Stomach (tissue), 9 donors: ENCODE results near the gene SORCS3. TPM values are rescaled to one million over a fixed set of nuclear protein-coding genes. Genes with fewer than 3 reads are reported as not detected.

ENCODE experiments used
- DNase-seq, 2 donors: peaks; one replicate each; pipeline versions ENCODE4 v3.0.0 to v3.0.0-alpha.2; 2013 to 2019
- H3K27ac ChIP-seq, 5 donors: fragments of 200-600 bp in 4 of 5; sonication (generic) in 4 of 5; one replicate each; pipeline ENCODE4 v1.5.1; 2013 to 2019; ENCODE audit warnings: mild to moderate bottlenecking in 1 of 5, moderate library complexity in 1 of 5
- H3K27me3 ChIP-seq, 3 donors: fragments of 200-600 bp; sonication (generic); one replicate each; pipeline ENCODE4 v1.5.1; 2017 to 2019; ENCODE audit warnings: mixed run types in 1 of 3
- H3K36me3 ChIP-seq, 4 donors: fragments of 200-600 bp; sonication (generic); 1 replicate in 3 of 4; 2 replicates in 1 of 4; pipeline ENCODE4 v1.5.1; 2016 to 2019
- H3K4me1 ChIP-seq, 4 donors: fragments of 200-600 bp; sonication (generic); one replicate each; pipeline ENCODE4 v1.5.1; 2016 to 2019
- H3K4me3 ChIP-seq, 4 donors: fragments of 200-600 bp; sonication (generic) in 3 of 4; one replicate each; pipeline ENCODE4 v1.5.1; 2016 to 2019; ENCODE audit warnings: mild to moderate bottlenecking in 1 of 4
- H3K9me3 ChIP-seq, 4 donors: fragments of 200-600 bp; sonication (generic); one replicate each; pipeline ENCODE4 v1.5.1; 2016 to 2019
- EP300 ChIP-seq: sonication (generic); formaldehyde crosslinking; IDR thresholded peaks from one replicate; pipeline ENCODE4 v1.6.1; 2017; ENCODE audit warnings: antibody characterized with exemption
- POLR2A ChIP-seq, 4 donors: fragments of 450-650 bp; IDR thresholded peaks; one replicate each; pipeline ENCODE4 v1.6.1; 2016; ENCODE audit warnings: antibody characterized with exemption in 4 of 4, control low read depth in 2 of 4, mild to moderate bottlenecking in 1 of 4, moderate library complexity in 1 of 4
- POLR2AphosphoS5 ChIP-seq, 3 donors: sonication (generic); formaldehyde crosslinking; IDR thresholded peaks; one replicate each; pipeline ENCODE4 v1.6.1; 2016; ENCODE audit warnings: antibody characterized with exemption in 3 of 3
- WGBS, 5 donors: extraction: QIAGEN DNeasy Blood & Tissue Kit in 3 of 5; methylation state at CpG; one replicate each; pipeline versions ENCODE4 v1.1.5 to v1.1.7; 2013 to 2018; 5-methylcytosine and 5-hydroxymethylcytosine counted together
- intact Hi-C: fragments of 100-400 bp; cut with DNase I; formaldehyde crosslinking; loops from one replicate; pipeline ENCODE4 v1.15.1; 2023; ENCODE audit warnings: low total_unique reads
- polyA plus RNA-seq, 3 donors: library from polyadenylated mRNA; stranded (reverse); fragments of 200-250 nt; gene quantifications; one replicate each; pipeline ENCODE4 v1.2.3, GENCODE V29; 2013
- total RNA-seq, 5 donors: library from RNA; depleted of rRNA; stranded (reverse); fragments of >200 nt; gene quantifications; one replicate each; pipeline versions ENCODE4 v1.1.0 to v1.2.3, GENCODE V29; 2014 to 2016
- TF ChIP-seq, protein P1 (sequence below), 7 experiments: fragments of 450-650 bp in 4 of 7; fragments of 200-600 bp in 3 of 7; sonication (generic) in 3 of 7; IDR thresholded peaks; one replicate each; pipeline ENCODE4 v1.5.1; 2016 to 2019; ENCODE audit warnings: antibody characterized with exemption in 7 of 7, control low read depth in 2 of 7, mild to moderate bottlenecking in 1 of 7
- donor health status: healthy with polysubstance abuse.
- donor health status: Bipolar disorder and iron deficiency.
- donor health status: healthy.

The SORCS3 gene
- total and polyA plus RNA-seq, 8 donors = 0.06 to 2.6 (median 0.20) TPM; not detected in 4

DNA sequence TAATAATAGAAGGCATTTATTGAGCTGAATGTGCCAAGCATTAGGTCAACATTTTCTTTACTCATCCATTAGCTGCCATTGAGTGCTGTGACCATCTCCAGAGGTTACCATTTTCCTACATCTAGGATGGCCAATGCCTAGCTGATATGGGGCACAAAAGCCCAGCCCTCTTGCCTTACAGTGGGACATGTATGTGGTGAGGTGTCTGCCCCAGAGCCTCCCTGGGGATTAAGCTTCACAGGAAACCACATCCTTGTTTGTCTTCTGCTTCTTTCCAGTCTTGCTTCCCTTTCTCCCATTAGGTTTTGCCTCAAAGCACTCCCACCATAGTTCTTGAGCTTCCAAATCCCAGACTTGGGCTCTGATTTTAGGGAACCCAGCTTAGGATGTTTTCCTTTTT, 258.7 kb downstream of the SORCS3 start:
- H3K36me3 ChIP-seq = no peaks in the 10 kb centered on the region
- intact Hi-C loops = no loop called here
- no peaks in the 10 kb centered on the region for H3K9me3 ChIP-seq
- no peak overlapping the region for H3K4me3 ChIP-seq
- no peaks in the 10 kb centered on the region for H3K4me1 ChIP-seq
- DNase-seq = no peak
- H3K27me3 ChIP-seq = peaks cover 0 to 9% (median 0%) of the 10 kb centered on the region in 3 donors
- TF ChIP-seq EP300 = no peak
- no peak for TF ChIP-seq POLR2A (IDR thresholded peaks at IDR 0.05)
- TF ChIP-seq POLR2AphosphoS5 (IDR thresholded peaks at IDR 0.05) = no peak
- TF ChIP-seq, protein P1, sequence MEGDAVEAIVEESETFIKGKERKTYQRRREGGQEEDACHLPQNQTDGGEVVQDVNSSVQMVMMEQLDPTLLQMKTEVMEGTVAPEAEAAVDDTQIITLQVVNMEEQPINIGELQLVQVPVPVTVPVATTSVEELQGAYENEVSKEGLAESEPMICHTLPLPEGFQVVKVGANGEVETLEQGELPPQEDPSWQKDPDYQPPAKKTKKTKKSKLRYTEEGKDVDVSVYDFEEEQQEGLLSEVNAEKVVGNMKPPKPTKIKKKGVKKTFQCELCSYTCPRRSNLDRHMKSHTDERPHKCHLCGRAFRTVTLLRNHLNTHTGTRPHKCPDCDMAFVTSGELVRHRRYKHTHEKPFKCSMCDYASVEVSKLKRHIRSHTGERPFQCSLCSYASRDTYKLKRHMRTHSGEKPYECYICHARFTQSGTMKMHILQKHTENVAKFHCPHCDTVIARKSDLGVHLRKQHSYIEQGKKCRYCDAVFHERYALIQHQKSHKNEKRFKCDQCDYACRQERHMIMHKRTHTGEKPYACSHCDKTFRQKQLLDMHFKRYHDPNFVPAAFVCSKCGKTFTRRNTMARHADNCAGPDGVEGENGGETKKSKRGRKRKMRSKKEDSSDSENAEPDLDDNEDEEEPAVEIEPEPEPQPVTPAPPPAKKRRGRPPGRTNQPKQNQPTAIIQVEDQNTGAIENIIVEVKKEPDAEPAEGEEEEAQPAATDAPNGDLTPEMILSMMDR (IDR thresholded peaks at IDR 0.05) = no peak
- H3K27ac ChIP-seq = no peak overlapping the region

DNA sequence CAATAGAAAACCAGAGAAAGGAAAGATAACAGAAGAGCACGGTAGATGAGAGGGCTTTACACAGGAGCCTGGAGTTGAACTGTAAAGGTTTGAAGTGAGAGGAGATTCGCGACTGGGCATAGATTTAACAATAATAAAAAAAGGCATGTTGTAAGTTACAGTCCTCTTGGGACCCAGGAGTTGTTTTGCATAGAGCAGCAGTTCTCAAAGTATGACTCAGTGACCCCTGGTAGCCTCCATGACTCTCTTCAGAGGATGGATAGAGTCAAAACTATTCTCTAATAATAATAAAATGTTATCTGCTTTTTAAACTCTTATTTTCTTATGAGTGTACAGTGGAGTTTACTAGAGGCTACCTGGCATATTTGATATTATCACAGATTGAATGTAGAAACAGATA, 262.3 kb downstream of the SORCS3 start:
- H3K4me3 ChIP-seq = no peak overlapping the region
- TF ChIP-seq, protein P1 (IDR thresholded peaks at IDR 0.05) = no peak
- TF ChIP-seq POLR2AphosphoS5 (IDR thresholded peaks at IDR 0.05) = no peak
- no peak for TF ChIP-seq EP300
- no peak for TF ChIP-seq POLR2A (IDR thresholded peaks at IDR 0.05)
- H3K36me3 ChIP-seq = no peaks in the 10 kb centered on the region
- no peak overlapping the region for H3K27ac ChIP-seq
- no peak for DNase-seq
- no peaks in the 10 kb centered on the region for H3K4me1 ChIP-seq
- peaks cover 0 to 9% (median 0%) of the 10 kb centered on the region in 3 donors for H3K27me3 ChIP-seq
- 68 to 86% (median 77%) methylated on average over 3 of the region's 3 CpGs for WGBS, 5 donors
- H3K9me3 ChIP-seq = no peaks in the 10 kb centered on the region
- intact Hi-C loops = no loop called here

DNA sequence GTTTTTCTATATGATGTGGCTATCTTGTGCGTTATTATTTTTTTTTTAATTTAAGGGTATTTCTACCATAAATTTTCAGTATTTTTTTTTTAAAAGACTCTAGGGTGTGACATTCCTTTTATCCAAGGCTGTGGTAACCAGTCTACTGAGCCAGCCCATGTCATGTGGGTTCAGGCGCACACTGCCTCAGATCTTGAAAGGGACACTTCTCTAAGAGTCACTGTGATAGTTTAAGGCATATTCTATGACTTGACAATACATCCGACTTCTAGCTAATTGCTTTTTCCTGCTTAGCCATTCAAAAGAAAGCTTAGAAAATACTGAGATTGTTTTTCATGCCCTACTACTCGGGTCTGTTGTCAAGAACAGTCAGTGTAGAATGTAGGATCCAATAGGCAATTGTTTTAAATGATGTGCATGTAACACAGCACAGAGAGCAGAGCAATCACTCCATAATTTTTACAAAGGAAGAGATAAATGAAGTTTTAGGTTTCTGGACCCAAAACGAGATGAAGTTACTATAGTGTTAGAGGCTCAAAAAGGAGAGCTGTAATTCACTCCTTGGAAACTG, 263.7 kb downstream of the SORCS3 start:
- DNase-seq = no peak
- H3K9me3 ChIP-seq = no peaks in the 10 kb centered on the region
- H3K4me1 ChIP-seq = no peaks in the 10 kb centered on the region
- H3K36me3 ChIP-seq = no peaks in the 10 kb centered on the region
- TF ChIP-seq POLR2A (IDR thresholded peaks at IDR 0.05) = no peak
- TF ChIP-seq EP300 = no peak
- TF ChIP-seq POLR2AphosphoS5 (IDR thresholded peaks at IDR 0.05) = no peak
- TF ChIP-seq, protein P1 (IDR thresholded peaks at IDR 0.05) = no peak
- no peak overlapping the region for H3K27ac ChIP-seq
- no peak overlapping the region for H3K4me3 ChIP-seq
- peaks cover 0 to 9% (median 0%) of the 10 kb centered on the region in 3 donors for H3K27me3 ChIP-seq
- 66 to 75% (median 67%) methylated on average over 5 of the region's 5 CpGs for WGBS, 5 donors
- intact Hi-C loops = no loop called here

DNA sequence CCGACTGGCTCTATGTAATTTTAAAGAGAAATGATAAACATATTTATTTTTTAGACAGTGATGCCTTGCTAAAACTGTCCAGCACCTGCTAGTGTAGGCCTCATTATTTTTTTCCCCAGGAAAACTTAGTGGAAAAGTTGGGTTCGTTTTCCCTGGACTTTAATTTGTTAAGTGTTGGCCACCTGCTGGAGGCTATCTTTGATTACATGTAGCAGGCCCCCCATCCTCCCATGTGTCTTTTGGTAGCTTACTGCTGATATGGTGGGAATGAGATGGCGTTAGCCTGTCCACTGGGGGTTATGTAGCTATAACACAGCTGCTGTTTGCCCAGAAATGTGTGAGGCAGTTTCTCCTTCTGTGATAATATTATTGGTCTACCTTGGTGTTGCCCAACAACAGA, 265.0 kb downstream of the SORCS3 start:
- Histone ChIP-seq H3K27ac (no peak overlapping the region), H3K27me3 (peaks cover 0 to 9% (median 0%) of the 10 kb centered on the region in 3 donors), H3K36me3 (no peaks in the 10 kb centered on the region), H3K4me1 (no peaks in the 10 kb centered on the region), H3K4me3 (no peak overlapping the region), H3K9me3 (no peaks in the 10 kb centered on the region)
- intact Hi-C loops = no loop called here
- 35 to 50% (median 45%) methylated on average over 3 of the region's 3 CpGs for WGBS, 5 donors
- DNase-seq = no peak
- TF ChIP-seq POLR2A (IDR thresholded peaks at IDR 0.05) = no peak
- TF ChIP-seq, protein P1 (IDR thresholded peaks at IDR 0.05) = no peak
- TF ChIP-seq POLR2AphosphoS5 (IDR thresholded peaks at IDR 0.05) = no peak
- TF ChIP-seq EP300 = no peak
